ENCODE measurements around the gene GGT1. TPM values are rescaled to one million over a fixed set of nuclear protein-coding genes. Genes with fewer than 3 reads are reported as not detected.
"Not testable (repeated sequence)": the region's sequence is repeated elsewhere in the genome, so short reads cannot be mapped to it uniquely, and the experiment has no call there.

The GGT1 gene
- total RNA-seq, 1 experiment from 2014 or later = 2.2 TPM

GRCh38 chr22:24595863-24596262, 7.1 kb upstream of the GGT1 start:
- Histone ChIP-seq H2AFZ (ENCODE audit: low read length) (no peak overlapping the region), H3K79me2 (ENCODE audit: low read length) (no peaks in the 10 kb centered on the region), H3K27me3 (ENCODE audit: low read length) (no peaks in the 10 kb centered on the region), H3K27ac (ENCODE audit: low read length) (no peak overlapping the region), H3F3A (ENCODE audit: low read length, unreplicated experiment) (no peaks in the 10 kb centered on the region), H3K4me1 (ENCODE audit: insufficient read depth, low read length) (no peaks in the 10 kb centered on the region), H3K9me2 (replicated peaks; ENCODE audit: low read length) (no peaks in the 10 kb centered on the region), H3K9ac (ENCODE audit: low read length) (no peak overlapping the region), H3K4me2 (ENCODE audit: low read length) (no peak overlapping the region), H3K9me3 (ENCODE audit: low read length) (no peaks in the 10 kb centered on the region), H3K4me3 (ENCODE audit: low read length) (no peak overlapping the region), H3K36me3 (ENCODE audit: low read depth, low read length) (no peaks in the 10 kb centered on the region), H4K20me1 (ENCODE audit: low read length) (no peaks in the 10 kb centered on the region)
- ChIA-PET POLR2A (ENCODE audit: unreplicated experiment) (no interaction called here), CTCF (no interaction called here)
- no peak for DNase-seq
- BruUV-seq (replicated peaks) = no TSS peak
- TF ChIP-seq EZH2 (IDR thresholded peaks at IDR 0.05; ENCODE audit: low read length, unreplicated experiment) (no peak), EZH2phosphoT487 (IDR thresholded peaks at IDR 0.05; ENCODE audit: borderline replicate concordance, low read length) (no peak)
- TF ChIP-seq, protein P1, sequence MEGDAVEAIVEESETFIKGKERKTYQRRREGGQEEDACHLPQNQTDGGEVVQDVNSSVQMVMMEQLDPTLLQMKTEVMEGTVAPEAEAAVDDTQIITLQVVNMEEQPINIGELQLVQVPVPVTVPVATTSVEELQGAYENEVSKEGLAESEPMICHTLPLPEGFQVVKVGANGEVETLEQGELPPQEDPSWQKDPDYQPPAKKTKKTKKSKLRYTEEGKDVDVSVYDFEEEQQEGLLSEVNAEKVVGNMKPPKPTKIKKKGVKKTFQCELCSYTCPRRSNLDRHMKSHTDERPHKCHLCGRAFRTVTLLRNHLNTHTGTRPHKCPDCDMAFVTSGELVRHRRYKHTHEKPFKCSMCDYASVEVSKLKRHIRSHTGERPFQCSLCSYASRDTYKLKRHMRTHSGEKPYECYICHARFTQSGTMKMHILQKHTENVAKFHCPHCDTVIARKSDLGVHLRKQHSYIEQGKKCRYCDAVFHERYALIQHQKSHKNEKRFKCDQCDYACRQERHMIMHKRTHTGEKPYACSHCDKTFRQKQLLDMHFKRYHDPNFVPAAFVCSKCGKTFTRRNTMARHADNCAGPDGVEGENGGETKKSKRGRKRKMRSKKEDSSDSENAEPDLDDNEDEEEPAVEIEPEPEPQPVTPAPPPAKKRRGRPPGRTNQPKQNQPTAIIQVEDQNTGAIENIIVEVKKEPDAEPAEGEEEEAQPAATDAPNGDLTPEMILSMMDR (conservative IDR thresholded peaks at IDR 0.05; ENCODE audit: low read depth, low read length) = no peak
- ATAC-seq = no peak
- intact Hi-C loops (cut with micrococcal nuclease) = no loop called here

- intact Hi-C loops (cut with micrococcal nuclease); BruUV-seq (replicated peaks); H3K4me3 ChIP-seq (ENCODE audit: low read length); H3K9me3 ChIP-seq (ENCODE audit: low read length); POLR2A ChIA-PET (ENCODE audit: unreplicated experiment); H3K27me3 ChIP-seq (ENCODE audit: low read length); CTCF ChIA-PET; H3K4me1 ChIP-seq (ENCODE audit: insufficient read depth, low read length); H3K9me2 ChIP-seq (replicated peaks; ENCODE audit: low read length); H3F3A ChIP-seq (ENCODE audit: low read length, unreplicated experiment); H3K79me2 ChIP-seq (ENCODE audit: low read length); H3K4me2 ChIP-seq (ENCODE audit: low read length); ATAC-seq; H2AFZ ChIP-seq (ENCODE audit: low read length); H3K9ac ChIP-seq (ENCODE audit: low read length); H3K36me3 ChIP-seq (ENCODE audit: low read depth, low read length); DNase-seq; H4K20me1 ChIP-seq (ENCODE audit: low read length); H3K27ac ChIP-seq (ENCODE audit: low read length): not testable (repeated sequence)
Measured at GRCh38 chr22:24597076-24597475, 5.9 kb upstream of the GGT1 start.

- H3K9me2 ChIP-seq (replicated peaks; ENCODE audit: low read length) = no peaks in the 10 kb centered on the region
- no peaks in the 10 kb centered on the region for H3K36me3 ChIP-seq (ENCODE audit: low read depth, low read length)
- ChIA-PET POLR2A (ENCODE audit: unreplicated experiment) (no interaction called here), CTCF (no interaction called here)
- H3K27ac ChIP-seq (ENCODE audit: low read length) = no peak overlapping the region
- no peaks in the 10 kb centered on the region for H3F3A ChIP-seq (ENCODE audit: low read length, unreplicated experiment)
- H3K9me3 ChIP-seq (ENCODE audit: low read length) = no peaks in the 10 kb centered on the region
- no peak overlapping the region for H3K4me3 ChIP-seq (ENCODE audit: low read length)
- ATAC-seq = no peak
- H3K27me3 ChIP-seq (ENCODE audit: low read length) = no peaks in the 10 kb centered on the region
- no peak overlapping the region for H3K4me2 ChIP-seq (ENCODE audit: low read length)
- intact Hi-C loops (cut with micrococcal nuclease) = no loop called here
- H3K79me2 ChIP-seq (ENCODE audit: low read length) = no peaks in the 10 kb centered on the region
- BruUV-seq (replicated peaks) = no TSS peak
- DNase-seq = no peak
- no peaks in the 10 kb centered on the region for H3K4me1 ChIP-seq (ENCODE audit: insufficient read depth, low read length)
- H3K9ac ChIP-seq (ENCODE audit: low read length) = no peak overlapping the region
- H2AFZ ChIP-seq (ENCODE audit: low read length) = no peak overlapping the region
- H4K20me1 ChIP-seq (ENCODE audit: low read length) = no peaks in the 10 kb centered on the region
- TF ChIP-seq EZH2 (IDR thresholded peaks at IDR 0.05; ENCODE audit: low read length, unreplicated experiment) (no peak), EZH2phosphoT487 (IDR thresholded peaks at IDR 0.05; ENCODE audit: borderline replicate concordance, low read length) (no peak)
- TF ChIP-seq, protein P1 (conservative IDR thresholded peaks at IDR 0.05; ENCODE audit: low read depth, low read length) = no peak
Measured at GRCh38 chr22:24599514-24599913, 3.5 kb upstream of the GGT1 start.

DNA sequence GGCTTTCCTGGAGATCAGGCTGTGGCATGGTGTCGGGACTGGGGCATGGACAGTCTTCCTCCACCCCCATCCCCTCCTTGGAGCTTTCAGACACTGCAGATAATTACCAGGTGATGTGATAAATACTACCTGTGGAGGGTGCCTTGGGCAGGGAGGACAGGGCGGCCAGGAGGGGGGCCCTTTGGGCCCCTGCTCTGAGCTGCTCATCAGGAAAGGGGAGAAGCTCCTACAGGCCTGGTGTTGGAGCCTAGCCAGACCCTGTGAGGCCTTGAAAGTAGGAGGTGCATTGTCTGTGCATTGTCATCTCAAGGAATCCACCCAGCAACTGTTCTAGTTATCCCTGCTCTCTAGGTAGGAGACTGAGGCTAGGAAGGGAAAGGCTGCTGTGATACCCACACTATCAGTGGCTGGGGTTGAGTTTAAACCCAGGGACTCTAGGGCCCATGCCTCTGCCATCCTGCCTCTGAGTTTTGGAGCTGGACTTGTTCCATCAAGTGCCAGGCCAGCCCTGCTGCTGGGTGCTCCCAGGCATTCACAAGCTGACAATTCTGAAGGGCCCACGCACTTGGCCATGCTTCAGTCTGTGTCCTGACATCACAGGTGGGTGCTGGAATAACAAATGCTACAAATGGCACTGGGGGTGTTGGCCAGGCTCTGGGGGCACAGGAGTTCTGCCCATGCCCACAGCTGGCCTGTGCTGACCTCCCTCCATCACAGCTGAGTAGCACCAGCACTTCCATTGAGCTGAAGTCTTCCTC, 2.9 kb upstream of the GGT1 start:
- H3K9me2 ChIP-seq (replicated peaks; ENCODE audit: low read length); H3K9me3 ChIP-seq (ENCODE audit: low read length); H3K27ac ChIP-seq (ENCODE audit: low read length); H3K4me2 ChIP-seq (ENCODE audit: low read length); H3F3A ChIP-seq (ENCODE audit: low read length, unreplicated experiment); H3K27me3 ChIP-seq (ENCODE audit: low read length); intact Hi-C loops (cut with micrococcal nuclease); H2AFZ ChIP-seq (ENCODE audit: low read length); H3K4me3 ChIP-seq (ENCODE audit: low read length); POLR2A ChIA-PET (ENCODE audit: unreplicated experiment); H3K9ac ChIP-seq (ENCODE audit: low read length); ATAC-seq; BruUV-seq (replicated peaks); CTCF ChIA-PET; H4K20me1 ChIP-seq (ENCODE audit: low read length); H3K4me1 ChIP-seq (ENCODE audit: insufficient read depth, low read length); H3K79me2 ChIP-seq (ENCODE audit: low read length); DNase-seq; H3K36me3 ChIP-seq (ENCODE audit: low read depth, low read length): not testable (repeated sequence)
